Measurements from ENCODE around the gene TBC1D25.

DNA sequence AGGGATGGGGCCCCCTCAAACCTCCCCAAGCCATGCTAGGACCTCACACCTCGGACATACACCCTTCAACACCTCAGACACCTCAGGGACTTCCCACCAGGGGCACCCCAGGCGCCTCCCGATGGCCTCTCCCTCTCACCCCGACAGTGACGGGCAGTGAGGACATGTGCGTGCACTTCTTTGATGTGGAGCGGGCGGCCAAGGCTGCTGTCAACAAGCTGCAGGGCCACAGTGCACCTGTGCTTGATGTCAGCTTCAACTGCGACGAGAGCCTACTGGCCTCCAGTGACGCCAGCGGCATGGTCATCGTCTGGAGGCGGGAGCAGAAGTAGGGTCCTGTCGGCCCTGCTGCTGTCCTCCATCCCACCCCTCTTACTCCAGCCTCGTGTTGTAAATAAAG, 65.2 kb downstream of the TBC1D25 start:
- TF ChIP-seq, protein P1, sequence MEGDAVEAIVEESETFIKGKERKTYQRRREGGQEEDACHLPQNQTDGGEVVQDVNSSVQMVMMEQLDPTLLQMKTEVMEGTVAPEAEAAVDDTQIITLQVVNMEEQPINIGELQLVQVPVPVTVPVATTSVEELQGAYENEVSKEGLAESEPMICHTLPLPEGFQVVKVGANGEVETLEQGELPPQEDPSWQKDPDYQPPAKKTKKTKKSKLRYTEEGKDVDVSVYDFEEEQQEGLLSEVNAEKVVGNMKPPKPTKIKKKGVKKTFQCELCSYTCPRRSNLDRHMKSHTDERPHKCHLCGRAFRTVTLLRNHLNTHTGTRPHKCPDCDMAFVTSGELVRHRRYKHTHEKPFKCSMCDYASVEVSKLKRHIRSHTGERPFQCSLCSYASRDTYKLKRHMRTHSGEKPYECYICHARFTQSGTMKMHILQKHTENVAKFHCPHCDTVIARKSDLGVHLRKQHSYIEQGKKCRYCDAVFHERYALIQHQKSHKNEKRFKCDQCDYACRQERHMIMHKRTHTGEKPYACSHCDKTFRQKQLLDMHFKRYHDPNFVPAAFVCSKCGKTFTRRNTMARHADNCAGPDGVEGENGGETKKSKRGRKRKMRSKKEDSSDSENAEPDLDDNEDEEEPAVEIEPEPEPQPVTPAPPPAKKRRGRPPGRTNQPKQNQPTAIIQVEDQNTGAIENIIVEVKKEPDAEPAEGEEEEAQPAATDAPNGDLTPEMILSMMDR (IDR thresholded peaks at IDR 0.05) = no peak
- no peak for TF ChIP-seq EP300 (IDR thresholded peaks at IDR 0.05)
